Mesothelial cell of epicardium (in vitro differentiated cells): ENCODE results near the gene PDE4B. TPM values are rescaled to one million over a fixed set of nuclear protein-coding genes. Genes with fewer than 3 reads are reported as not detected.
A peak's percentile ranks its signal among the peaks of the same experiment; 100 is the strongest.

Experiments used
- DNase-seq, 2 experiments: peaks; one replicate each; pipeline ENCODE4 v3.0.0; 2021; ENCODE audit warnings: low spot score in 2 of 2; ENCODE audit not compliant: unreplicated experiment in 2 of 2
- H3K27ac Mint-ChIP-seq: 2 replicates; pipeline ENCODE4 v1.8.0; 2021; ENCODE audit warnings: mixed read lengths
- H3K27me3 Mint-ChIP-seq: 2 replicates; pipeline ENCODE4 v1.8.0; 2021; ENCODE audit warnings: low read depth, mixed read lengths
- H3K36me3 Mint-ChIP-seq: 2 replicates; pipeline ENCODE4 v1.8.0; 2021; ENCODE audit warnings: mixed read lengths
- H3K4me1 Mint-ChIP-seq: 2 replicates; pipeline ENCODE4 v1.8.0; 2021; ENCODE audit warnings: mixed read lengths
- H3K4me3 Mint-ChIP-seq: 2 replicates; pipeline ENCODE4 v1.8.0; 2021; ENCODE audit warnings: mild to moderate bottlenecking, moderate library complexity, mixed read lengths
- H3K9me3 Mint-ChIP-seq: 2 replicates; pipeline ENCODE4 v1.8.0; 2021; ENCODE audit warnings: mixed read lengths
- total RNA-seq: library from RNA; stranded (reverse); gene quantifications from 3 replicates; pipeline ENCODE4 v1.2.1, GENCODE V29; 2021
- TF ChIP-seq, protein P1 (sequence below): fragments of 200-600 bp; sonication (generic); IDR thresholded peaks from one replicate; pipeline ENCODE4 v1.5.0; 2021; ENCODE audit warnings: antibody characterized with exemption; ENCODE audit not compliant: unreplicated experiment

The PDE4B gene
- total RNA-seq, 1 donor from 2014 or later = 22.3 TPM

DNA sequence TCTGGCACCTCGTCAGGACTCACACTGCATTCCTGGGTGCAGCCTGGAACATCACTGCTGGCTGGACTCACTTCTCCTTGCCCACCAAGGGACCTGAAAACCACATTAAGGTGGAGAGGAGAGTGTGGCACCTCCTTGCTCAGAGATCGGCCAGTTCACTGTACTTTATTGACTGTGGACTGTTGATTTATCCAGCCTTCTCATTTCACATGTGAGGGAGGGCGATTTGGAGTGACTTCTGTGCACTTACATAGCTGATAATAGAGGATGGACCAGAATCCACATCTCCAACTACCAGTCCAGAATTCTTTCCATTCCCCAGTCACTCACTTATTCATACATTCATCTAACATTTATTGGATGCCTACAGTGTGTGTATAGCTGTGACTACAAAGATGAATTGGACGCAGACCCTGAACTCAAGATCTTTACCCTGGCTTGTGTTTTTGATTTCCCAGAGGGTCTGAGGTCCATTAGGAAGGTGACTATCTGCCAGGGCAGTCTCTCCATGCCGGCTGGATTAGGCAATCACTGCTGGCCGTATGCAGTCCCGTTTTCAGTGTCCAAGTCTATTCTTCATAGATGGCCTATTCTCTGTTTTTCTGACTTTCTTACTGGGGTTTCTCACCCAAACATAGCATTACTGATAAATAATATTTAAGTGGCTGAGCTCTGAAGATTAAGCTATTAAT is 507.7 kb downstream of the PDE4B start:
- H3K9me3 Mint-ChIP-seq = peaks cover 10% of the 10 kb centered on the region
- no peak overlapping the region for H3K4me3 Mint-ChIP-seq
- no peaks in the 10 kb centered on the region for H3K36me3 Mint-ChIP-seq
- H3K4me1 Mint-ChIP-seq = peaks cover 15% of the 10 kb centered on the region
- H3K27ac Mint-ChIP-seq = no peak overlapping the region
- DNase-seq = no peak
- TF ChIP-seq, protein P1, sequence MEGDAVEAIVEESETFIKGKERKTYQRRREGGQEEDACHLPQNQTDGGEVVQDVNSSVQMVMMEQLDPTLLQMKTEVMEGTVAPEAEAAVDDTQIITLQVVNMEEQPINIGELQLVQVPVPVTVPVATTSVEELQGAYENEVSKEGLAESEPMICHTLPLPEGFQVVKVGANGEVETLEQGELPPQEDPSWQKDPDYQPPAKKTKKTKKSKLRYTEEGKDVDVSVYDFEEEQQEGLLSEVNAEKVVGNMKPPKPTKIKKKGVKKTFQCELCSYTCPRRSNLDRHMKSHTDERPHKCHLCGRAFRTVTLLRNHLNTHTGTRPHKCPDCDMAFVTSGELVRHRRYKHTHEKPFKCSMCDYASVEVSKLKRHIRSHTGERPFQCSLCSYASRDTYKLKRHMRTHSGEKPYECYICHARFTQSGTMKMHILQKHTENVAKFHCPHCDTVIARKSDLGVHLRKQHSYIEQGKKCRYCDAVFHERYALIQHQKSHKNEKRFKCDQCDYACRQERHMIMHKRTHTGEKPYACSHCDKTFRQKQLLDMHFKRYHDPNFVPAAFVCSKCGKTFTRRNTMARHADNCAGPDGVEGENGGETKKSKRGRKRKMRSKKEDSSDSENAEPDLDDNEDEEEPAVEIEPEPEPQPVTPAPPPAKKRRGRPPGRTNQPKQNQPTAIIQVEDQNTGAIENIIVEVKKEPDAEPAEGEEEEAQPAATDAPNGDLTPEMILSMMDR = no peak
- H3K27me3 Mint-ChIP-seq = no peaks in the 10 kb centered on the region

DNA sequence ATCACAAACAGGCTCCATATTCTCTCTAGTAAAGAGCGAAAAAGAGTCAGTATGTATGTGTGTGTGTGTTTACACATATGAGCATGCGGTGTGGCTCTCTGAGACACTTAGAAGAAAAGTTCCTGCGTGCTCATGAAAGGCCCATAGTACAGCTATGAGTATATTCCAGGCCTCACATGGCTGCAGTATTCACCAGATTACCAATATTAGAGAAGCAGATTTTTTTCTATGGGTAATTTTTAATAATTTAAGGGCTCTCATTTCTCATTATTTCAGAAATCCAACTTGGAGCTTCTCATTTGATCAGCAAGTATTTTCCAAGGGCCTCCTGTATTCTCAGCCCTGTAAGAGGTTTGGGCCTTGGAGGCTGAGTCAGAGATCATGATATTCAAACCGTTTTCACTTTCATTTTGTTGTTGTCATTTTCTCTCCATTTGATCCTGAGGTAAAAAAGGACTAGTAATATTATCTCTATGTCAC is 508.3 kb downstream of the PDE4B start:
- H3K9me3 Mint-ChIP-seq = peaks cover 10% of the 10 kb centered on the region
- TF ChIP-seq, protein P1 = no peak
- no peaks in the 10 kb centered on the region for H3K36me3 Mint-ChIP-seq
- peak overlapping the region; percentile 48 for H3K27ac Mint-ChIP-seq
- H3K27me3 Mint-ChIP-seq = no peaks in the 10 kb centered on the region
- peaks cover 10% of the 10 kb centered on the region for H3K4me1 Mint-ChIP-seq
- no peak for DNase-seq
- H3K4me3 Mint-ChIP-seq = no peak overlapping the region

DNA sequence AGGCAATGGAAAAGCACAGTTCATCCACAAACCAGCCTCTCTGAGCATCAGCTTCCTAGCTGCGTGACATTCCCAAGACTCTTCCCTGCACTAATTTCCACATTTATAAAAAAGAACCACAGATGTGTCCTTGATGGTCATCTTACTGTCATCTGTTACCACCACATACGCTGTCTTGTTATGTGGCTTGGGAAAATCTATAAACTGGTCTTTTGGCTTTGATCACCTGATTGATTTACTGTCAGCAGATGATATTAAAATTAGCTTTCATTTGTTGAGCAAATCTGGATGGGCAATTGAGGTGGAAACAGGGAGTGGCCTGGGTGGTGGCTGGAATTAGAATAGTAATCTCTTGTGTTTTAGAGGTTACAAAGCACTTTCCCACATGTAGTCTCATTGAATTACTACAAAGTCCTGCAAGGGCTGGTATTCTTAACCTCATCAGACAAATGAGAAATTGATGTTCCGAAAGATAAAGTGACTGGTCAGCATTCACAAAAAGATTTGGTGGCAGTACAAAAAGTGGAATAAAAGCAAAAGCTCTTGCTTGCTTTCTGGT is 509.6 kb downstream of the PDE4B start:
- Mint-ChIP-seq H3K27ac (no peak overlapping the region), H3K36me3 (no peaks in the 10 kb centered on the region), H3K4me1 (peaks cover 6% of the 10 kb centered on the region), H3K4me3 (no peak overlapping the region), H3K9me3 (peaks cover 10% of the 10 kb centered on the region), H3K27me3 (no peaks in the 10 kb centered on the region)
- TF ChIP-seq, protein P1 = no peak
- DNase-seq = no peak

DNA sequence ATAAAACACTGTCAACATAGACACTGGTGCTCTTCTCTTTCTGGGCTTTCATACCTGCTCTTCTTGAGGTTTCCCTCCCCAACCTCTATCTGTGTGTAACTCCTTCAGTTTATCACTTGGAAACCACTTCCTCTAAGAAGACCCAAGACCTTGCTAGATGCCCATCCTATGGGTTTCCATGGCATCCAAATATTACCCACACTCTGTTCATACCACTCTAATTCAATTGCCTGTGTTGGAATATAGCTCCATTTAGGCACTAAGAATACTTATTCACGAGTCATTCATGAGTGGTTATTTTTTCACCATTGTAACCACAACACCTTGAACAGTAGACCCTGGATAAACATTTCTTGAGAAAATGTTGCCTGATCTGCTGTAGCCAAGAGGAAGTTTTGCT is 510.1 kb downstream of the PDE4B start:
- Mint-ChIP-seq H3K27ac (no peak overlapping the region), H3K4me1 (peaks cover 6% of the 10 kb centered on the region), H3K27me3 (no peaks in the 10 kb centered on the region), H3K9me3 (peaks cover 10% of the 10 kb centered on the region), H3K4me3 (no peak overlapping the region), H3K36me3 (no peaks in the 10 kb centered on the region)
- DNase-seq = no peak
- TF ChIP-seq, protein P1 = no peak

DNA sequence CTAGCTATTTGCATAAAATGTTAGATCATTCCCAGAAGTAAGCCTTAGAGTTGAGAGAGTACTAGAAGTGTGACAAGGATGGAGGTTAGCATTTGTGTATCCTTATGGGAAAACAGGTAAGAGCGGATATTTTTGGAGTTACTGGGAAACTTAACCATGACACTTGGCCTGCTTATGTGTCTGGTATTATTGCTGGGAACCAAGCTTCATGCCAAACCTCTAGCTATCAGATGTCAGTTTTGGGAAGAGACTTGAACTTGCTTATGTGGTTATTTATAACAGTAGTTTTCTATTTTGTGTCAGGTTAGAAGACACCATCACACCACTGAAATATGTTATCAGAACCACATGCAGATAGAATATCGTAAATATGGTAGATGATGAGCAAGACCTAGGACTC is 511.0 kb downstream of the PDE4B start:
- no peaks in the 10 kb centered on the region for H3K36me3 Mint-ChIP-seq

More for the DNA sequence above, 511.0 kb downstream of the PDE4B start:
- Mint-ChIP-seq H3K4me3 (no peak overlapping the region), H3K27me3 (no peaks in the 10 kb centered on the region), H3K4me1 (no peaks in the 10 kb centered on the region), H3K27ac (no peak overlapping the region), H3K9me3 (peaks cover 10% of the 10 kb centered on the region)
- TF ChIP-seq, protein P1 = no peak
- DNase-seq = no peak
